ENCODE measurements around the gene TXNRD2.

Gene TXNRD2

GRCh38 chr22:19898145-19898544 is 43.5 kb downstream of the TXNRD2 start:
- TF ChIP-seq POLR2A (IDR thresholded peaks at IDR 0.05; ENCODE audit: low read length) (no peak), GATA1 (IDR thresholded peaks at IDR 0.05; ENCODE audit: low read depth, low read length) (no peak)
- DNase-seq, result no peak

DNA sequence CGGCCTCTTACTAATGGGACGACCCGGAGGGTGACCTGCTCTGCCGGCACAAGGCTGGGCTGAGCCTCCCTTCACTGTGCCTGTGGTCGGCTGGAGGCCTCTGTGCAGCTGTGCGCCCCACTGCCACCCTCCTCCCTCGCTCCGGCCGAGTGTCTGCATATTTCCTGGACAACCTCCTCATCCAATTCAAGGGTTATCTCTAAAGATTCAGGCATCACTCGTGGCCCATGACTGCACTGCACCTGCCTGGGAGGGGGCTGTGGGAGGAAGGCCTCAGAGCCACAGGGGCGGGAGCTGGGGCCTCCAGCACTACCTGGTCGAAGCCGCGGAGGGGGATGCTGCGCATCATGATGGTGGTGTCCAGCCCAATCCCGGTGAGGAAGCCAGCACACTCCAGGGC is 43.9 kb downstream of the TXNRD2 start:
- DNase-seq, result no peak

DNA sequence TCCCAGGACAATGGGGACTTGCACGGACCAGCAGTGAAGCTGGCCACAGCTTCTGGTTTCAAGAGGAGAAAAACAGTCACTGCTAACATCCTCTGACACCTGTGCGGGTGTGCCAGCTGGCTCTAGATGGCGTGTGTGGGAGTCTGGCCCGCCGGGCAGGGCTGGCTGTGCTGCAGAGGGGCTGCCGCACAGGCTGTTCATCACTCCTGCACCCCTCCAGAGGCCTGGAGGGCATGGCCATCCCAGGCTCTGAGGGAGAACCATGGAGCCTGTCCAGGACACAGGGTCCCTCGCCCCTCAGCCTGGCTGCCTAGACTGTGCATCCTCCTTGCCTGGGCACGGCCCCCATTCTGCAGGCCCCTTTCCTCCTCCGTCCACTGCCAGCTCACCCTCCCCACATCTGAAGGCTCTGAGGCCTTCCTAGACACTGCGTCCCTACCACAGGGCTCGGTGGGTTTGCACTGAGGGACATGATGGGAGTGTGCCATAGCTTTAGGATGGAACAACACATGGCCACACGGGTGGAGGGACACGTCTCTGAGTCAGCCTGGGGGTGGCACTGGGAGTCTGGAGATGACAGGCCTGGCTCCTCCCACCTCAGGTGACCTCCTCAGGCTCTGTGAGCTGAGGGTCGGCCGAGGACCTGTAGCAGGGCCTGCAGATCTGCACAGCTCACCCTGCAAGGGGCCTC is 44.8 kb downstream of the TXNRD2 start:
- DNase-seq, result no peak
- TF ChIP-seq GATA1 (IDR thresholded peaks at IDR 0.05; ENCODE audit: low read depth, low read length) (no peak), POLR2A (IDR thresholded peaks at IDR 0.05; ENCODE audit: low read length) (no peak)

More for the DNA sequence above, 43.9 kb downstream of the TXNRD2 start:
- TF ChIP-seq GATA1 (IDR thresholded peaks at IDR 0.05; ENCODE audit: low read depth, low read length), result no peak
- no peak for TF ChIP-seq POLR2A (IDR thresholded peaks at IDR 0.05; ENCODE audit: low read length)

- TF ChIP-seq POLR2A (IDR thresholded peaks at IDR 0.05; ENCODE audit: low read length), result no peak
- no peak for TF ChIP-seq GATA1 (IDR thresholded peaks at IDR 0.05; ENCODE audit: low read depth, low read length)
- DNase-seq, result no peak
Observed at GRCh38 chr22:19895160-19895849, 46.3 kb downstream of the TXNRD2 start.

- TF ChIP-seq GATA1 (IDR thresholded peaks at IDR 0.05; ENCODE audit: low read depth, low read length) (no peak), POLR2A (IDR thresholded peaks at IDR 0.05; ENCODE audit: low read length) (no peak)
- no peak for DNase-seq
Observed at GRCh38 chr22:19893363-19893762, 48.3 kb downstream of the TXNRD2 start.

DNA sequence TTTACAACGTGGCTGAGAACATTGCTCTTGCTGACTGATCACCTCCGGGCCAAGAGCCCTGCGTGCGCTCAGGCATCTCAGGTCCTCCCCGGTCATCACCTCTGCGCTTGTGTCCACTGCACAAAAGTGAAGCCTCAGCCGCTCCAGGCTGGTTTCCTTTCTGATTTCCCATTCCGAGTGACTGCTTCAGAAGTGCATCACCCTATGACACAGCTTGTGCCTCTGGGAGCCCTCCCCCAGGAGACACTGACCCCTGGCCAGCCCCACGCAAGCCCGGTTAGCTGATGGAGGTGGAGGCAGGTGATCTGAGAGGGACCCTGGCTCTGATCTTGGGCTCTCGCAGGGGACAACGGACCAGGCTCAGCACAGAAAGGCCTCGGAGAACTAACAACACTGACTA is 48.7 kb downstream of the TXNRD2 start:
- no peak for TF ChIP-seq POLR2A (IDR thresholded peaks at IDR 0.05; ENCODE audit: low read length)
- no peak for TF ChIP-seq GATA1 (IDR thresholded peaks at IDR 0.05; ENCODE audit: low read depth, low read length)
- DNase-seq, result no peak

DNA sequence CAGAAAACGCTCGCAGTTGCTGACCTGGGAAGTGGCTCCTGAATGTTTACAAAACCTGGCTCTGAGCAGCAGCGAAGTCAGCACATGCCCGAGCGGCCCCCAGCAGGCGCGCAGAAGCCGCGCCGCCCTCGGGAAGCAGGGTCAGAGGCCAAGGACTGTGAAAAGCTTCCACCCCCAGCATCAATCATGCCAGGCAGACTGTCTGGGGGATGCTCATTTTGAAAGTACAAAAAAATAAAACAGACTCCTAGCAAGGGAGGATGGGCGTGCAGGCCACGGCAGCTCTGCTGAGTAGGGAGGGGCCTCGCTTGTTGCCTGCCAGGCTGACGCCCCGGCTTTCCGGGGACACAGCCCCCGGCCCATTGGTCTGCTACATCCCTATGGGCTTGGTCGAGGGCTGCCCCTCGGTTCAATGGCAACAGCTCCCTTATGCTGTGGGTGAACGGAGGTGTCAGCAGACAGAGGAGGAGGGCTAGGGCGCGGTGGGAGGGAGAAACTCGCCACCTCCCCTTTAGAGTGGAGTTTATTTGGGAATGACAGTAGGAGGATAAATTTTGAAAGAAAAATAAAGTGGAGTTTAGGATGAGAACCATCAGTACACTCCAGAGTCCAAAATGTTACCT is 49.2 kb downstream of the TXNRD2 start:
- no peak for DNase-seq
- no peak for TF ChIP-seq POLR2A (IDR thresholded peaks at IDR 0.05; ENCODE audit: low read length)
- no peak for TF ChIP-seq GATA1 (IDR thresholded peaks at IDR 0.05; ENCODE audit: low read depth, low read length)

- peak; percentile 29 to 65 for DNase-seq
- TF ChIP-seq GATA1 (IDR thresholded peaks at IDR 0.05; ENCODE audit: low read depth, low read length), result no peak
- TF ChIP-seq POLR2A (IDR thresholded peaks at IDR 0.05; ENCODE audit: low read length), result no peak
Observed at GRCh38 chr22:19891317-19892256, 50.0 kb downstream of the TXNRD2 start.

GRCh38 chr22:19890502-19891316 is 50.9 kb downstream of the TXNRD2 start:
- TF ChIP-seq GATA1 (IDR thresholded peaks at IDR 0.05; ENCODE audit: low read depth, low read length) (no peak), POLR2A (IDR thresholded peaks at IDR 0.05; ENCODE audit: low read length) (no peak)
- DNase-seq, result no peak

GRCh38 chr22:19889951-19890350 is 51.7 kb downstream of the TXNRD2 start:
- TF ChIP-seq GATA1 (IDR thresholded peaks at IDR 0.05; ENCODE audit: low read depth, low read length) (no peak), POLR2A (IDR thresholded peaks at IDR 0.05; ENCODE audit: low read length) (no peak)
- no peak for DNase-seq

DNA sequence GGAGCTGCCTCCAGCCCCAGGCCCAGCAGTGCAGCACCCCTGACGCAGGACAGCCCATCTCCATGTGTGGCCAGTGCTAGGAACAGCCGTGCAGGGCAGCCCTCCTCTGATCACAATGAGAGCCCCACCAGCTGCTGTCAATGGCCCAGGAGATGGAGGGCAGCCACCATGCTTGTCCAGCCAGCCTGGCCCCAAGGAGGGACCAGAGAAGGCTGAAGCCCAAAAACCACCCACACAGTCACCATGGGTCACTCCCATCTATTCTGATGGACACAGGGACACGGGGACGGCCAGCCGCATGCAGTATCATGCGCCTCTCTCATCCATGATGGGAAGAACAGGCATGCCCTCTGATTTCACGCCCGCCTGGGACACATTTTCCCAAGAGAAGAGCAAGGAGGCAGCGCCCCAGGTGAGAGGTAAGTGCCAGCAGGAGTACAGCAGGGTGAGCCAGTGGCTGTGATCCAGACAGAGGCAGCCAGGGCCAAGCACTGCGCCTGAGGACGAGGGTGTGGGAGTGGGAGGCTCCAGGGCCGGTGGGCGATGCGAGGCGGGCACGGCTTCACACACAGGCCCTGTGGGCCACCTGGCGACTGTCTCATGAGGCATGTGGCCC is 53.4 kb downstream of the TXNRD2 start:
- DNase-seq, result no peak
- TF ChIP-seq GATA1 (IDR thresholded peaks at IDR 0.05; ENCODE audit: low read depth, low read length), result no peak
- TF ChIP-seq POLR2A (IDR thresholded peaks at IDR 0.05; ENCODE audit: low read length), result no peak

- no peak for DNase-seq
- no peak for TF ChIP-seq GATA1 (IDR thresholded peaks at IDR 0.05; ENCODE audit: low read depth, low read length)
- no peak for TF ChIP-seq POLR2A (IDR thresholded peaks at IDR 0.05; ENCODE audit: low read length)
Observed at GRCh38 chr22:19887256-19887985, 54.2 kb downstream of the TXNRD2 start.

Data from erythroblast (primary cell).